Neural crest cell (in vitro differentiated cells): ENCODE results near the gene FBXO33. TPM values are rescaled to one million over a fixed set of nuclear protein-coding genes. Genes with fewer than 3 reads are reported as not detected.

ENCODE experiments used
- DNase-seq: peaks from one replicate; pipeline ENCODE4 v3.0.0; 2021; ENCODE audit warnings: low read depth, mixed read lengths, low spot score
- H3K27ac Mint-ChIP-seq: one replicate; pipeline ENCODE4 v1.8.0; 2021; ENCODE audit warnings: mild to moderate bottlenecking, mixed read lengths; ENCODE audit not compliant: unreplicated experiment
- H3K27me3 Mint-ChIP-seq: 2 replicates; pipeline ENCODE4 v1.8.0; 2021; ENCODE audit warnings: low read depth, mild to moderate bottlenecking, mixed read lengths
- H3K36me3 Mint-ChIP-seq: 2 replicates; pipeline ENCODE4 v1.8.0; 2021; ENCODE audit warnings: low read depth, mild to moderate bottlenecking, mixed read lengths
- H3K4me1 Mint-ChIP-seq: 2 replicates; pipeline ENCODE4 v1.8.0; 2021; ENCODE audit warnings: mixed read lengths
- H3K4me3 Mint-ChIP-seq: one replicate; pipeline ENCODE4 v1.8.0; 2021; ENCODE audit warnings: mild to moderate bottlenecking, mixed read lengths
- H3K9me3 Mint-ChIP-seq: 2 replicates; pipeline ENCODE4 v1.8.0; 2021; ENCODE audit warnings: mixed read lengths
- CTCF ChIP-seq: fragments of 200-600 bp; sonication (generic); conservative IDR thresholded peaks from 2 replicates; pipeline ENCODE4 v1.5.0; 2021; ENCODE audit warnings: antibody characterized with exemption, mild to moderate bottlenecking
- total RNA-seq: library from RNA; stranded (reverse); gene quantifications from 2 replicates; pipeline ENCODE4 v1.2.1, GENCODE V29; 2021

FBXO33 gene
- total RNA-seq, 1 donor from 2014 or later: 8.9 TPM

GRCh38 chr14:39459795-39460478 is 27.7 kb upstream of the FBXO33 start:
- TF ChIP-seq CTCF: no peak
- Mint-ChIP-seq H3K9me3 (peaks cover 2% of the 10 kb centered on the region), H3K36me3 (no peaks in the 10 kb centered on the region), H3K4me3 (no peak overlapping the region), H3K4me1 (no peaks in the 10 kb centered on the region), H3K27ac (no peak overlapping the region), H3K27me3 (no peaks in the 10 kb centered on the region)
- DNase-seq: no peak

- Mint-ChIP-seq H3K36me3 (no peaks in the 10 kb centered on the region), H3K27ac (no peak overlapping the region), H3K4me1 (no peaks in the 10 kb centered on the region), H3K9me3 (no peaks in the 10 kb centered on the region), H3K4me3 (no peak overlapping the region), H3K27me3 (no peaks in the 10 kb centered on the region)
- DNase-seq: no peak
- TF ChIP-seq CTCF: no peak
Measured at GRCh38 chr14:39456702-39457250, 24.5 kb upstream of the FBXO33 start.

GRCh38 chr14:39454906-39455539 is 22.8 kb upstream of the FBXO33 start:
- Mint-ChIP-seq H3K27me3 (no peaks in the 10 kb centered on the region), H3K36me3 (no peaks in the 10 kb centered on the region), H3K4me3 (no peak overlapping the region), H3K9me3 (no peaks in the 10 kb centered on the region), H3K27ac (no peak overlapping the region), H3K4me1 (no peaks in the 10 kb centered on the region)
- no peak for TF ChIP-seq CTCF
- no peak for DNase-seq

GRCh38 chr14:39452680-39453079 is 20.4 kb upstream of the FBXO33 start:
- Mint-ChIP-seq H3K27ac (no peak overlapping the region), H3K9me3 (no peaks in the 10 kb centered on the region), H3K4me1 (no peaks in the 10 kb centered on the region), H3K36me3 (no peaks in the 10 kb centered on the region), H3K4me3 (no peak overlapping the region), H3K27me3 (no peaks in the 10 kb centered on the region)
- no peak for TF ChIP-seq CTCF
- no peak for DNase-seq

GRCh38 chr14:39451811-39452210 is 19.6 kb upstream of the FBXO33 start:
- Mint-ChIP-seq H3K4me3 (no peak overlapping the region), H3K27me3 (no peaks in the 10 kb centered on the region), H3K4me1 (no peaks in the 10 kb centered on the region), H3K27ac (no peak overlapping the region), H3K9me3 (no peaks in the 10 kb centered on the region), H3K36me3 (no peaks in the 10 kb centered on the region)
- no peak for TF ChIP-seq CTCF
- DNase-seq: no peak
